GM12878 (cell line): ENCODE results near the gene RAB31. TPM values are rescaled to one million over a fixed set of nuclear protein-coding genes. Genes with fewer than 3 reads are reported as not detected.

Experiments
- ATAC-seq: fragments of 200-7000 bp; cut with Tn5 transposase; 3 replicates; pipeline ENCODE4 v1.9.1; 2020; ENCODE audit warnings: mild to moderate bottlenecking, moderate library complexity
- BruUV-seq: library from RNA; stranded (reverse); fragments of 400-500 nt; replicated peaks from 2 replicates; lab custom pipeline; 2021; lab: Mats Ljungman, UMichigan
- CTCF ChIA-PET: fragments of 300-600 bp; sonication (Branson Sonifier 250); formaldehyde crosslinking; extraction: SDS; loops from one replicate; lab custom pipeline; 2021; ENCODE audit warnings: inconsistent platforms; lab: Yijun Ruan, JAX
- POLR2A ChIA-PET: fragments of 350-600 bp; formaldehyde crosslinking; extraction: SDS; loops from one replicate; lab custom pipeline; 2021; ENCODE audit warnings: inconsistent platforms; lab: Charles Lee
- RAD21 ChIA-PET: fragments of 300-600 bp; sonication (Branson Sonifier 250); formaldehyde crosslinking; loops from one replicate; lab custom pipeline; 2023; ENCODE audit warnings: antibody characterized with exemption; ENCODE audit not compliant: unreplicated experiment; lab: Charles Lee
- SMC1A ChIA-PET: fragments of 300-600 bp; sonication (Branson Sonifier 250); formaldehyde crosslinking; loops from one replicate; lab custom pipeline; 2023; ENCODE audit not compliant: unreplicated experiment, uncharacterized antibody; lab: Charles Lee
- DNase-seq: peaks from one replicate; pipeline ENCODE4 v3.0.0-alpha.2; 2011; ENCODE audit warnings: low read depth, low spot score
- FAIRE-seq: peaks from 3 replicates; lab custom pipeline; 2011; peaks lifted over from hg19 to GRCh38; lab: Jason Lieb, UNC
- H2AFZ ChIP-seq: 2 replicates; pipeline ENCODE4 v1.6.0; 2011; ENCODE audit warnings: low read depth, low read length, control low read depth; ENCODE audit not compliant: control insufficient read depth
- H3K27ac ChIP-seq: 2 replicates; pipeline ENCODE4 v1.5.1; 2011; ENCODE audit warnings: control low read depth; ENCODE audit not compliant: control insufficient read depth, insufficient read depth
- H3K27me3 ChIP-seq, 2 experiments: replicated peaks in 1 of 2; 2 replicates each; pipeline versions ENCODE4 v1.6.0 to v1.6.1; 2011; ENCODE audit warnings: low read length in 1 of 2; ENCODE audit not compliant: control insufficient read depth in 2 of 2, insufficient read depth in 2 of 2
- H3K36me3 ChIP-seq, 2 experiments: 2 replicates each; pipeline ENCODE4 v1.5.1; 2011; ENCODE audit warnings: low read length in 1 of 2; ENCODE audit not compliant: control insufficient read depth in 2 of 2, insufficient read depth in 2 of 2
- H3K4me1 ChIP-seq: 2 replicates; pipeline ENCODE4 v1.6.1; 2011; ENCODE audit warnings: mild to moderate bottlenecking, low read length, moderate library complexity, mixed read lengths; ENCODE audit not compliant: control insufficient read depth, insufficient read depth
- H3K4me2 ChIP-seq: 2 replicates; pipeline ENCODE4 v1.6.0; 2011; ENCODE audit warnings: control low read depth; ENCODE audit not compliant: control insufficient read depth, insufficient read depth
- H3K4me3 ChIP-seq: fragments of 200-600 bp; sonication (generic); 2 replicates; pipeline ENCODE4 v1.5.1; 2016
- H3K79me2 ChIP-seq: 2 replicates; pipeline ENCODE4 v1.6.0; 2011; ENCODE audit warnings: low read length; ENCODE audit not compliant: control insufficient read depth, insufficient read depth
- H3K9ac ChIP-seq: 2 replicates; pipeline ENCODE4 v1.8.0; 2011; ENCODE audit warnings: low read length, control low read depth, mixed read lengths; ENCODE audit not compliant: control insufficient read depth, insufficient read depth
- H3K9me3 ChIP-seq: replicated peaks from 3 replicates; pipeline ENCODE4 v1.5.1; 2011; ENCODE audit warnings: mild to moderate bottlenecking, low read length; ENCODE audit not compliant: control insufficient read depth, insufficient read depth
- H4K20me1 ChIP-seq: 2 replicates; pipeline ENCODE4 v1.6.0; 2011; ENCODE audit not compliant: control insufficient read depth, insufficient read depth
- CBX3 ChIP-seq: fragments of 200-600 bp; sonication (generic); IDR thresholded peaks from 2 replicates; pipeline ENCODE4 v1.6.1; 2016; ENCODE audit warnings: low read depth, borderline replicate concordance
- DPF2 ChIP-seq: fragments of 450-650 bp; IDR thresholded peaks from 2 replicates; pipeline ENCODE4 v1.6.1; 2017; ENCODE audit warnings: mild to moderate bottlenecking
- IRF4 ChIP-seq: IDR thresholded peaks from 2 replicates; pipeline ENCODE4 v1.6.1; 2011; ENCODE audit warnings: low read depth, low read length
- NKRF ChIP-seq: fragments of 450-650 bp; conservative IDR thresholded peaks from 2 replicates; pipeline ENCODE4 v1.6.1; 2017; ENCODE audit warnings: mild to moderate bottlenecking, moderate library complexity
- RUNX3 ChIP-seq: IDR thresholded peaks from 2 replicates; pipeline ENCODE4 v1.6.1; 2012; ENCODE audit warnings: low read length, inconsistent platforms
- SRF ChIP-seq, 2 experiments: IDR thresholded peaks; 2 replicates each; pipeline ENCODE4 v1.6.1; 2011; ENCODE audit warnings: low read depth in 2 of 2, low read length in 2 of 2, mild to moderate bottlenecking in 1 of 2, moderate library complexity in 1 of 2
- TCF3 ChIP-seq: IDR thresholded peaks from 2 replicates; pipeline ENCODE4 v1.6.1; 2012; ENCODE audit warnings: low read depth, mild to moderate bottlenecking, low read length, borderline replicate concordance; ENCODE audit not compliant: insufficient read depth
- TCF7 ChIP-seq: IDR thresholded peaks from 2 replicates; pipeline ENCODE4 v1.6.1; 2014; ENCODE audit warnings: antibody characterized with exemption, borderline replicate concordance
- USF1 ChIP-seq: IDR thresholded peaks from 2 replicates; pipeline ENCODE4 v1.6.1; 2011; ENCODE audit warnings: borderline replicate concordance, low read depth, mild to moderate bottlenecking, moderate library complexity, mixed read lengths, low read length; ENCODE audit not compliant: insufficient read depth; ENCODE audit errors: extremely low read length
- YBX1 ChIP-seq: fragments of 450-650 bp; IDR thresholded peaks from 2 replicates; pipeline ENCODE4 v1.6.1; 2016; ENCODE audit warnings: antibody characterized with exemption
- ZNF207 ChIP-seq: fragments of 450-650 bp; IDR thresholded peaks from 2 replicates; pipeline ENCODE4 v1.6.1; 2014; ENCODE audit warnings: antibody characterized with exemption, mild to moderate bottlenecking, borderline replicate concordance
- WGBS: methylation state at CpG from one replicate; pipeline ENCODE4 v1.1.6; 2016; ENCODE audit warnings: low lambda C conversion rate; ENCODE audit not compliant: insufficient replicate concordance, insufficient coverage; ENCODE audit errors: missing lambda C conversion rate; 5-methylcytosine and 5-hydroxymethylcytosine counted together
- in situ Hi-C: fragments of 300-500 bp; cut with MboI; formaldehyde crosslinking; loops from 9 replicates; pipeline ENCODE4 v1.14.3; 2018; ENCODE audit warnings: mixed read lengths
- intact Hi-C: fragments of 100-400 bp; cut with micrococcal nuclease; formaldehyde crosslinking; loops from one replicate; pipeline ENCODE4 v1.14.2; 2022; ENCODE audit not compliant: unreplicated experiment
- polyA plus RNA-seq, 11 experiments: library from polyadenylated mRNA; depleted of rRNA in 4 of 11; unstranded in 6 of 11; stranded (reverse) in 5 of 11; fragments of >200 nt; fragmentation: Nextera tagmentation in 4 of 11; fragmentation: Illumina TruSeq in 1 of 11; extraction: Ambion mirVana in 4 of 11; extraction: Trizol in 1 of 11; gene quantifications; 1 replicate in 1 of 11; 2 replicates in 10 of 11; pipeline versions ENCODE4 v1.2.1 to v1.2.3, GENCODE V29; 2011 to 2016; ENCODE audit warnings: inconsistent platforms in 2 of 11, missing spikeins in 2 of 11, low read depth in 1 of 11
- total RNA-seq, 4 experiments: library from RNA; depleted of rRNA in 3 of 4; stranded (reverse); fragments of >200 nt in 3 of 4; fragmentation: Illumina TruSeq in 1 of 4; extraction: Trizol in 1 of 4; gene quantifications; 2 replicates each; pipeline versions ENCODE4 v1.2.1 to v1.2.3, GENCODE V29; 2013 to 2021

Gene RAB31
- total and polyA plus RNA-seq, 10 of the 15 experiments (the other 5 are each of a cell fraction or from before 2014, with no cell fraction given): 0.80 to 23.3 (median 12.2) TPM

DNA sequence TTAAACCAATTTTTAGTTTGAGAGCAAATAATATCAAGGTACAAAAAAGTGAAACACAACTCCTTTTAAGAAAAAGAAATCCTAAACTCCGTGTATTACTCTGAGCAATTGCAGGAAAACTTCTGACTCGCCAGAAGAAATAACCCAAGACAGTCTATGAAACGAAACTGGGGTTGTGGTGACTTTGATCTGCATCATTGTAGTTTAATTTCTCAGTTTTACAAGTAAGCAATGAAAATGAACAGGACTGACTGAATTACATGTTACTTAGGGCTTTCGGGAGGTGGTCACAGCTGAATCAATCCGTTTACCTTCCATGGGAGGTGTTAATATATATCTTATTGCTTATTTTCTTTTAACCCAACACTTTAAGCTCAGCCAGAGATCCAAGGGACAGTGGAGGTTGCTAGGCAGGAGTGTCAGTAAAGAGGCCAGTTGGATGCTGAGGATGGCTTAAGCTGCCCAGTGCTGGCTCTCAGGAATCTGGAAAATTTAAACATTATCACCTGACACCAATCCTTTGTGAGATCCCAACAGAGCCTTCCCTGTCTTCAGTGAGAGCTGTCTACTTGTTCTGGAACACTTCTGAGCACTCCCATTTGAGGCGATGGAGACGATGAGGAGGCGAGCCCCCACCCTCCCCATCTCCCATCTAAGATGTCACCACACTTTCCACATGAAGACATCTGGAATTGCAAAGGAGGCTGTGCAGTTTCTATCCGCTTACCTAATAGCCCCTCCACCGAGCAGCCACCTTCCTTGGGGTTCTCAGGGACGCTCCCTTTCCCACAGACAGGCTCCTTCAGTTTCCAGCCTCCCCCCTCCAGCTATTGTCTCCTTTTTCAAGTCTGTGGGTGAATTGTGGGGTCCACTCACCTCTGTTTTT lies 3.6 kb upstream of the RAB31 start:
- Histone ChIP-seq H3K79me2 (no peaks in the 10 kb centered on the region; the same call in none of the 2 replicates), H3K36me3 (no peaks in the 10 kb centered on the region), H3K4me3 (no peak overlapping the region), H3K4me2 (peak overlapping the region; percentile 40)
- ChIA-PET RAD21 (no interaction called here), SMC1A (no interaction called here), POLR2A (no interaction called here)
- ATAC-seq: peak; percentile 40
- TF ChIP-seq IRF4 (0 out of 2 replicates have a peak, but pooled peaks have one; percentile 23), SRF (IDR thresholded peaks at IDR 0.05; ENCODE audit: low read depth in 2 of 2, low read length in 2 of 2) (no peak), TCF7 (peak; percentile 73), RUNX3 (peak; percentile 77)
- TF ChIP-seq, all 136 proteins: peak for 3
- in situ Hi-C loops: no loop called here
- Histone ChIP-seq H3K9me3 (no peaks in the 10 kb centered on the region), H3K27me3 (peaks cover 2 to 8% of the 10 kb centered on the region in 2 experiments), H3K27ac (no peak overlapping the region), H3K9ac (no peak overlapping the region), H2AFZ (no peak overlapping the region), H3K4me1 (peaks cover 35% of the 10 kb centered on the region), H4K20me1 (no peaks in the 10 kb centered on the region)
- WGBS: 50% methylated on average over 11 of the region's 11 CpGs
- BruUV-seq: no TSS peak
- CTCF ChIA-PET: no interaction called here
- DNase-seq: peak; percentile 35
- intact Hi-C loops: loop anchor here (10.0 kb wide), 1 partner anchor 90 kb away; the partner anchor contains the start of gene PPP4R1
- FAIRE-seq: no peak

- Histone ChIP-seq H3K9ac (no peak overlapping the region), H2AFZ (no peak overlapping the region), H3K79me2 (peaks cover 4% of the 10 kb centered on the region), H3K4me2 (no peak overlapping the region), H3K27ac (no peak overlapping the region), H3K36me3 (no peaks in the 10 kb centered on the region), H3K9me3 (no peaks in the 10 kb centered on the region), H3K4me1 (peaks cover 43% of the 10 kb centered on the region), H3K27me3 (peaks cover 2 to 10% of the 10 kb centered on the region in 2 experiments), H3K4me3 (no peak overlapping the region), H4K20me1 (no peaks in the 10 kb centered on the region)
- ChIA-PET POLR2A (no interaction called here), RAD21 (no interaction called here), SMC1A (no interaction called here), CTCF (no interaction called here)
- no TSS peak for BruUV-seq
- FAIRE-seq (no peak), ATAC-seq (no peak), DNase-seq (no peak)
- WGBS: 61% methylated on average over 6 of the region's 6 CpGs
- in situ Hi-C loops (no loop called here), intact Hi-C loops (loop anchor here (10.0 kb wide), 1 partner anchor 91 kb away; the partner anchor contains the start of gene PPP4R1)
- TF ChIP-seq CBX3 (no peak), NKRF (no peak), TCF3 (no peak), USF1 (no peak), DPF2 (no peak), YBX1 (no peak), ZNF207 (no peak)
Measured at GRCh38 chr18:9705183-9705829, 2.8 kb upstream of the RAB31 start.
